Neural cell (in vitro differentiated cells): ENCODE measurements around the gene SPHK2. TPM values are rescaled to one million over a fixed set of nuclear protein-coding genes. Genes with fewer than 3 reads are reported as not detected.

Experiments
- H2AFZ ChIP-seq: fragments of 200-600, 300-800 bp; sonication (generic), shearing (Covaris generic); 2 replicates; pipeline ENCODE4 v1.6.0; 2014; ENCODE audit warnings: low read depth, mild to moderate bottlenecking, antibody characterized with exemption, low read length, moderate library complexity
- H3F3A ChIP-seq: fragments of 200-600 bp; shearing (Covaris generic); 2 replicates; pipeline ENCODE4 v1.6.1; 2016; ENCODE audit warnings: mild to moderate bottlenecking, moderate library complexity, mixed read lengths, antibody characterized with exemption, low read length; ENCODE audit not compliant: insufficient read depth, poor library complexity, severe bottlenecking
- H3K27ac ChIP-seq: fragments of 200-600, 300-800 bp; sonication (generic), shearing (Covaris generic); 2 replicates; pipeline ENCODE4 v1.5.1; 2014; ENCODE audit warnings: mild to moderate bottlenecking, low read length, moderate library complexity
- H3K27me3 ChIP-seq: fragments of 300-800, 200-600 bp; sonication (generic), shearing (Covaris generic); 2 replicates; pipeline ENCODE4 v1.6.0; 2014; ENCODE audit warnings: mild to moderate bottlenecking, low read depth, low read length, moderate library complexity; ENCODE audit not compliant: insufficient read depth
- H3K36me3 ChIP-seq: fragments of 300-800, 200-600 bp; sonication (generic), shearing (Covaris generic); 2 replicates; pipeline ENCODE4 v1.5.1; 2014; ENCODE audit warnings: mild to moderate bottlenecking, antibody characterized with exemption, low read length, moderate library complexity; ENCODE audit not compliant: insufficient read depth
- H3K4me2 ChIP-seq: fragments of 300-800, 200-600 bp; sonication (generic), shearing (Covaris generic); 2 replicates; pipeline ENCODE4 v1.6.0; 2014; ENCODE audit warnings: mild to moderate bottlenecking, low read length
- H3K4me3 ChIP-seq: fragments of 300-800, 200-600 bp; sonication (generic), shearing (Covaris generic); 2 replicates; pipeline ENCODE4 v1.5.1; 2014; ENCODE audit warnings: mild to moderate bottlenecking, low read length, moderate library complexity
- H3K79me2 ChIP-seq: fragments of 200-600 bp; shearing (Covaris generic); replicated peaks from 2 replicates; pipeline ENCODE4 v1.6.0; 2014; ENCODE audit warnings: mild to moderate bottlenecking, low read length, moderate library complexity; ENCODE audit not compliant: insufficient read depth
- H3K9ac ChIP-seq: fragments of 300-800, 200-600 bp; sonication (generic), shearing (Covaris generic); 2 replicates; pipeline ENCODE4 v1.6.1; 2016; ENCODE audit warnings: mild to moderate bottlenecking, low read length, mixed read lengths
- H3K9me2 ChIP-seq: fragments of 200-600 bp; shearing (Covaris generic); 2 replicates; pipeline ENCODE4 v1.6.1; 2016; ENCODE audit warnings: mild to moderate bottlenecking, low read length, mixed read lengths; ENCODE audit not compliant: insufficient read depth
- H3K9me3 ChIP-seq: fragments of 200-600, 300-800 bp; sonication (generic), shearing (Covaris generic); 2 replicates; pipeline ENCODE4 v1.6.1; 2016; ENCODE audit warnings: mild to moderate bottlenecking, mixed run types, low read length, moderate library complexity, mixed read lengths
- H4K20me1 ChIP-seq: fragments of 200-600 bp; shearing (Covaris generic); 2 replicates; pipeline ENCODE4 v1.6.1; 2016; ENCODE audit warnings: mild to moderate bottlenecking, mixed run types; ENCODE audit not compliant: insufficient read depth
- CTCF ChIP-seq: fragments of 450-650 bp; IDR thresholded peaks from 2 replicates; pipeline ENCODE4 v1.5.1; 2014; ENCODE audit warnings: antibody characterized with exemption, mild to moderate bottlenecking, moderate library complexity; ENCODE audit not compliant: poor library complexity, severe bottlenecking
- EP300 ChIP-seq: fragments of 450-650 bp; conservative IDR thresholded peaks from 2 replicates; pipeline ENCODE4 v1.6.1; 2014; ENCODE audit warnings: antibody characterized with exemption, mild to moderate bottlenecking, moderate library complexity; ENCODE audit not compliant: poor library complexity, severe bottlenecking
- EZH2 ChIP-seq: fragments of 200-600, 300-800 bp; shearing (Covaris generic), sonication (generic); IDR thresholded peaks from 2 replicates; pipeline ENCODE4 v1.6.1; 2014; ENCODE audit warnings: antibody characterized with exemption, low read length, borderline replicate concordance, mild to moderate bottlenecking; ENCODE audit not compliant: insufficient read depth, poor library complexity, severe bottlenecking
- MXI1 ChIP-seq: fragments of 450-650 bp; conservative IDR thresholded peaks from 2 replicates; pipeline ENCODE4 v1.6.1; 2014; ENCODE audit warnings: antibody characterized with exemption, mild to moderate bottlenecking; ENCODE audit not compliant: poor library complexity, severe bottlenecking
- POLR2AphosphoS5 ChIP-seq: IDR thresholded peaks from 2 replicates; pipeline ENCODE4 v1.6.1; 2012
- RAD21 ChIP-seq: fragments of 450-650 bp; conservative IDR thresholded peaks from 2 replicates; pipeline ENCODE4 v1.6.1; 2014; ENCODE audit warnings: antibody characterized with exemption, mild to moderate bottlenecking, moderate library complexity
- REST ChIP-seq: IDR thresholded peaks from 2 replicates; pipeline ENCODE4 v1.6.1; 2012; ENCODE audit warnings: borderline replicate concordance
- SMC3 ChIP-seq: fragments of 450-650 bp; conservative IDR thresholded peaks from 2 replicates; pipeline ENCODE4 v1.6.1; 2014; ENCODE audit warnings: antibody characterized with exemption, mild to moderate bottlenecking, moderate library complexity; ENCODE audit not compliant: poor library complexity
- TAF1 ChIP-seq: IDR thresholded peaks from 2 replicates; pipeline ENCODE4 v1.6.1; 2012; ENCODE audit warnings: low read depth
- polyA plus RNA-seq: library from polyadenylated mRNA; depleted of rRNA; stranded (reverse); fragments of >200 nt; gene quantifications from 2 replicates; pipeline ENCODE4 v1.2.3, GENCODE V29; 2014

The SPHK2 gene
- polyA plus RNA-seq, 1 donor from 2014 or later: 22.6 TPM

DNA sequence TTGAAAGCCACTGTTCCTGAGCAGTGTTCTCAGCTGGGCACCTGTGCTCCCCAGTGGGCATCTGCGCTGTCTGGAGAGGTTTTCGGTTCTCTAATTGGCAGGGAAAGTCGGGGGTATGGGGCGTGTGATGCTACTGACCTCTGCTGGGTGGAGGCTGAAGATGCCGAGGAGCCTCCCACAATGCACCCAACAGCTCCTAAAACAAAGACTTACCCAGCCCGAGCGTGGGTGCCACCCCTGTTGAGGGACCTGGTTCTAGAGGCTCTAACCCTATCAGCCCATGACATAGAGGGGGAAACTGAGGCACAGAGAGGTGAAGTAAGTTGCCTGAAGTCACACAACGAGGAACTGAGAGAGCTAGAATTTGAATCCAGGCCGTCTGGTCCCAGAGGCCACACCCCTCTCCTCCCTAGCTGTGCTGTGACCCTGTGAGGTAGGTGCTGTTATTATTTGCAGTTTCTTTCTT, 10.5 kb upstream of the SPHK2 start:
- Histone ChIP-seq H3K9me3 (no peaks in the 10 kb centered on the region), H3K4me3 (no peak overlapping the region), H3K9ac (no peak overlapping the region), H3K9me2 (no peaks in the 10 kb centered on the region), H3K27ac (no peak overlapping the region), H4K20me1 (no peaks in the 10 kb centered on the region), H3K4me2 (no peak overlapping the region), H3K36me3 (no peaks in the 10 kb centered on the region), H3K79me2 (no peaks in the 10 kb centered on the region), H2AFZ (no peak overlapping the region), H3F3A (no peaks in the 10 kb centered on the region), H3K27me3 (no peaks in the 10 kb centered on the region)
- TF ChIP-seq CTCF (peak; percentile 54), EP300 (no peak), SMC3 (peak; percentile 45), RAD21 (peak; percentile 44)

- no peak overlapping the region for H3K27ac ChIP-seq
- no peaks in the 10 kb centered on the region for H4K20me1 ChIP-seq
- no peaks in the 10 kb centered on the region for H3K9me2 ChIP-seq
- no peaks in the 10 kb centered on the region for H3K27me3 ChIP-seq
- TF ChIP-seq MXI1: no peak
- TF ChIP-seq EZH2: no peak
- no peak for TF ChIP-seq POLR2AphosphoS5
- TF ChIP-seq EP300: no peak
- no peak for TF ChIP-seq CTCF
- no peak for TF ChIP-seq REST
- TF ChIP-seq RAD21: no peak
- TF ChIP-seq TAF1: no peak
- TF ChIP-seq SMC3: no peak
- no peaks in the 10 kb centered on the region for H3K36me3 ChIP-seq
- no peaks in the 10 kb centered on the region for H3K9me3 ChIP-seq
- H3K4me3 ChIP-seq: no peak overlapping the region
- H3K4me2 ChIP-seq: no peak overlapping the region
- H2AFZ ChIP-seq: no peak overlapping the region
- no peak overlapping the region for H3K9ac ChIP-seq
- H3F3A ChIP-seq: no peaks in the 10 kb centered on the region
- H3K79me2 ChIP-seq: no peaks in the 10 kb centered on the region
These were observed 9.7 kb upstream of the SPHK2 start for GRCh38 chr19:48609571-48610108.
